GM12878 (cell line): ENCODE data around the gene IGFBP2.

Experiments used
- NR2F1 ChIP-seq: fragments of 450-650 bp; conservative IDR thresholded peaks from 2 replicates; pipeline ENCODE4 v1.6.1; 2017; ENCODE audit warnings: mild to moderate bottlenecking
- TAF1 ChIP-seq: IDR thresholded peaks from 2 replicates; pipeline ENCODE4 v1.6.1; 2011; ENCODE audit warnings: mild to moderate bottlenecking, low read depth, low read length, borderline replicate concordance
- TCF12 ChIP-seq: IDR thresholded peaks from 2 replicates; pipeline ENCODE4 v1.6.1; 2011; ENCODE audit warnings: low read depth, mild to moderate bottlenecking, low read length
- TF ChIP-seq, protein P1 (sequence below): IDR thresholded peaks from 2 replicates; pipeline ENCODE4 v1.6.1; 2012; ENCODE audit warnings: low read depth, low read length, improper control_type of control experiment

DNA sequence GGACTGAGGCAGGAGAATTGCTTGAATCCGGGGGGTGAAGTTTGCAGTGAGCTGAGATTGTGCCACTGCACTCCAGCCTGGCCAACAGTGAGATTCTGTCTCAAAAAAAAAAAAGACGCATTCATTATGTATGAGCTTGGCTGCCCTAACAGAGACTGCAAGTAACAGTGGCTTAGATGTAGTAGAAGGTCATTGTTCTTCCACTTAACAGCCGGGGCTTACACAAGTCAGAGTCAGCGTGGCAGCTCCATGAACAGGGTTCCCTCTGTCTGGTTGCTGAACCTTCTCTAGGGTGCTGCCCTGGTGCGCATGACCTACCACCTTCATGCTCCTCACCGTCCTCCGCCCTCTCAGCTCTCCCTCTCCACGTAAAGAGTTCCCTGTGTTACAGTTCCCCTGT is 49.1 kb upstream of the IGFBP2 start:
- TF ChIP-seq TAF1 (no peak), NR2F1 (no peak), TCF12 (no peak)
- TF ChIP-seq, protein P1, sequence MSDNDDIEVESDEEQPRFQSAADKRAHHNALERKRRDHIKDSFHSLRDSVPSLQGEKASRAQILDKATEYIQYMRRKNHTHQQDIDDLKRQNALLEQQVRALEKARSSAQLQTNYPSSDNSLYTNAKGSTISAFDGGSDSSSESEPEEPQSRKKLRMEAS, result no peak
